GM21528 (cell line): Measurements from ENCODE around the gene WBP11.

Experiments used
- ATAC-seq: cut with Tn5 transposase; IDR thresholded peaks from one replicate; pipeline ENCODE4 v1.9.1; 2021; ENCODE audit warnings: mild to moderate bottlenecking, moderate library complexity; ENCODE audit not compliant: unreplicated experiment, low FRiP score

Gene WBP11

GRCh38 chr12:14825256-14825655 lies 22.0 kb upstream of the WBP11 start:
- ATAC-seq = no peak

DNA sequence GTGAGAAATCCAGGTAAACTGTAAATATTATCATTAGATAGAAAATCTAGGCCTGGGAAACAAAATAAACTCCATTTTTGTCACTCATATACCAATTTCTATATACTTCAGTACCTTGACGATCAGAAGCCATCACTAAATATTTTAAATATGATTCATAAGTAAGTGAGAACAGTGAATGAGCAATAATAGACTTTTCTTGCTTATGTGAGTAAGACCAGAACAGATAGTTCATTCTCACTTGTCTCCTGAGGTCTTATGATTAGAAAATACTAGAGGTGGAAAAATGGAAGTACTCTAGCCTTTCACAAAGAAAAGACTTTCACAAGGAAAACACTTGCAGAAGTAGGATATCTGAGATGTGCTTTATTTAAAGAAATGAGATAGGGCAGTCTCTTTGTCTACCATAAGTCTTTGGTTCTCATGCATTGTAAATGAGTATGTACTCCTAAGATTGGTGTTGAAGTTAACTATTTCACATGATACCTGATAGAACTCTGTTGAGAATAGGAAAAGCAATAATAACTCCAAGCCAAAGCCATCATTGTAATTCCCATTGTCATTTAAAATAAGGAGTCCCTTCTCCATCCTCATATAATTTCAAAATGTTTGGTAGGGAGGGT lies 20.8 kb upstream of the WBP11 start:
- no peak for ATAC-seq

DNA sequence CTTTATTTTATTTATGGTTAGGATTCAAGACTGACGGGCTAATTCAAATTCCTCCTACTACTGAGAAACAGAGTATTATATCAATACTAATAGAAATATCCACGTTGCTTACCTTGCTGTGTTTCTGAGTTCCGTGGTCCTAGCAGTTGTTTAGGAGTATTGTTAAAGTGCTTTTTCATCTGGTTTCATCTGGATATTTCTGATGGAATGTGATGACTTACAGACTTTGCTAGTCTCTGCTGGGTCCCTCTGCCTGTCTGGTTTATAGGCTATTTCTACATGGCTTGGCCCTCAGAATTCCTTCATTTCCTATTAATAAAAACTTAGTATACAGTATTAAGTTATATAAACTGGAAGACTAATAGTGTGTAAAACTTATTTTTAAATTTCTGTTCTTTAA lies 10.7 kb upstream of the WBP11 start, which contains the start of gene SMCO3:
SMCO3 (minus strand) TSS at position 169 of the 400 bp plus-strand sequence. CDS start 7,502 bp downstream, outside the sequence.
- ATAC-seq = no peak

GRCh38 chr12:14811486-14811885 lies 8.2 kb upstream of the WBP11 start:
- no peak for ATAC-seq

- ATAC-seq = no peak
Observed at GRCh38 chr12:14810953-14811483, 7.7 kb upstream of the WBP11 start.

DNA sequence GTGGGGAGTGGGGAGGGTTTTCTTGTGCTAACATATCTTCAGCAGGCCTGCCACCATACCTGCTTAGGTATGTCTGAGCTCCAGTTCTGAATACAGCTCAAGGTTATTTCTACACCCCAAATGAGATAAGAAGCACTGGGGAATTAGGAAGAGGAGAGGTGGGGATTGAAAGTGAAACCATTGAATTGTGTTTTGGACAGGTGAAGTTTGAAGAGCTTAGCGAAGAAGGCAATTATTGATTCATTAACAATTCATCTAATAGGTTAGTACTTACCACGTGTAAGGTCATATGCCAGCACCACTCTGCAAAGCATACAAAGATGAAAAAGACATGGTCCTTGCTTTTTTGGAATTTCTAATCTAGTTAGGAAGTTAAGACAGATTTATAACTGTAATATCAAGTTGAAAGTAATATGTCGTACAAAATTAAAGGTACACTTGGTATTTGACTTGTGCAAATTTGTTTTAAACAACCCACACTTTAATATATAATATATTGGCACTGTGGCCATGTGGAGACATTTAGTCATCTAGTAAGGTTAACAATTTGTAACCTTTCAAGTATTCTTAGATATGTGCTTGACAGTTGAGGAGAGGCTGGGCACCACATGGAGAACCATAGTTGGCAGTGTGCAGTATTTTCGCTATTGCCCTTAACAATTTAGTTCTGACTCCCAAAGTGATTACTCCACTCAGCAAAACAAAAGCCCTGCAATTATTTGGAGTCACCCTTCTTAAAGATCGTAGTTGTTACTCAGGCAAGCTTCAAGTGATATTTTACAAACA lies 7.1 kb upstream of the WBP11 start:
- ATAC-seq = no peak

- peak; percentile 34 for ATAC-seq
Observed at GRCh38 chr12:14803830-14804160, 517 bp upstream of the WBP11 start.

GRCh38 chr12:14802721-14803010 lies 612 bp downstream of the WBP11 start:
- no peak for ATAC-seq

DNA sequence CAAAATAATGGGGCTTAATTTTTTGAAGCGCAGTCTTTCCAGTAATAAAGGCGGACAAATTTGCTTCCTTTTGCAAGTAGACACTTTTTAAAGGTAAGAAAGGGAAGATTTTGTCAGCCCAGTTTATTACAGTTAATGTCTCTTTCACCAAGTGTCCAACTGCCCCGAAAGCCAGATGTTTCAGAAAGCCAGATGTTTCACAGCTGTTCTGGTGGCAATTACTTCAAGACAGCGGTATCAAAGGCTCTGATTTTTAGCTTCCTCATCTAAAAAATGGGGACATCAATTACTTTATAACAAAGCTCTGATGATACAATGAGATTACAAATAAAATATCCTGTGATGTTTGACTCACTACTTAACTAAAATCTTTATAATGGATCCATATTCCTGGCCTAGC lies 1.0 kb downstream of the WBP11 start:
- no peak for ATAC-seq

DNA sequence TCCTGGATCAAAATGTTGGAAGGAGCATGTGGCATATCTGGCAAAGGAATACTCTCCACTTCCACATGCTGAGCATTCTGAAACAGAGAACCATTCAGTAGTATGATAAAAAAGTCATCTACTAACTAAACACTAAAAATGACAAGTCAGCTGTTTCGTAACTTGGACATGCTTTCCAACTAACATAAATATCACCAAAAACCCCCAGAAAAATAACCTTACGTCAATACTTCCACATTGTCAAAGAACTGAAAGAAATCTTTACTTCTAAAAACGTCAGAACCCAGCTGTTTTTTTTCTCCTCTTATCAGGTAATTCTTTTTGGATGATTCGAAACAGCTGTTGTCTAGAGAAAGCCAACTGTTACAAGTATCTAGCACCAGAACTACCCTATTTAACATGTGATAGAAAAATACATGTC lies 8.2 kb downstream of the WBP11 start:
- no peak for ATAC-seq

GRCh38 chr12:14785568-14785967 lies 17.7 kb downstream of the WBP11 start:
- no peak for ATAC-seq

GRCh38 chr12:14784471-14784870 lies 18.8 kb downstream of the WBP11 start:
- ATAC-seq = no peak

DNA sequence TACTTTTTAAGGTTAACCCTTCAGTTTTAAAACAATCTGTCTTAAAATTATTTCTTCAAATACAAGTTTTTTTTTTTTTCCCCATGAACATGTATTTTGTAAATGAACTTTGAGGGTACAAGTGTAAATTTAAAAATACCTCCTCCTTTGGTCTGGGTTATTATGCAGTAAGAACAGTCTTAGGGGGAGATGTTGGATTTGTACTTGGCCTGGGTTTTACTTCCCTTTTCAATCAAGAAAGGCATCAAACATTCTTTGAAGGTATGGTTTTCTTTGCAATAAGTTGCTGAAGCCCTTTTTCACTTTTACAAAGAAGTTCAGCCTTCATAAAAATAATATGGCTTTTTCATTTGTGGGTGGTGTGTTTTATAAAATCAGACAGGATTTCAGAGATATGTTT lies 20.5 kb downstream of the WBP11 start:
- ATAC-seq = no peak

DNA sequence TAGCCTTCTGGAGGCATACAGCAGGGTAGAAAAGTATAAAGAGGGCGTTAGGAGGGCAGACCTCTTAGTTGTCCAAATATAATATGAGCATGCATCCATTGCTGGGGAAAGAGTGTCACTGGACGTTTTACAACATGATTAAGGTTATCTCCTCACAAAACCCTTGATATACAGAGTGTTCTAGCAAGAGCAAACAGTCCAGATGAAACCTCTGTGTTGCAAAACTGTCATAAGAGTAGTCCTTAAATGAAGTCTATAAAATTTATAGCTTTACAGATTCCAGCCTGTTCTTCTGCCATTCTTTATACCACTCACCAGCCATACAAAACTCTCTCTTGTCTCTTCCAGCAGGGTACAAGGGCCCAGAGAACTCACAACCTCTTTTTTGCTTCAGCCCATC lies 21.7 kb downstream of the WBP11 start:
- no peak for ATAC-seq

- no peak for ATAC-seq
Observed at GRCh38 chr12:14780859-14781258, 22.4 kb downstream of the WBP11 start.

GRCh38 chr12:14779834-14780233 lies 23.4 kb downstream of the WBP11 start:
- ATAC-seq = no peak

DNA sequence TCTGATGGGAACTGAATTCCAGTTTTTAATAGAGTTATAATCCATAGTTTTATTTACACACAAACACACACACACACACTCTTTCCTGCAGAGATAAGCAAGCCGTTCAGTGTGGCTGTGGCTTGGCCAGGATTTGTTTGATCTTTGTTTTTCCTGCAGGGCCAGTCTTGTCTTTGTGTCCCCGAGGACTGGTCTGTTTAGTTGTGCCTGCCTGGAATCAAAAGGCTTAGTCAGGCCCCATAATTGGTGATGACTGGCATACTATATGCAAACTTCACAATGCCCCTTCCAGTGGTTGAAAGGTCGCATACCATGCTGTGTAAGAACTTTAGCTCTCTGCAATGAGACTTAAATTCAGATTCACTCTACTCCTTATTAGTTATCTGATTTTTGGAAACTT lies 26.0 kb downstream of the WBP11 start:
- ATAC-seq = no peak

DNA sequence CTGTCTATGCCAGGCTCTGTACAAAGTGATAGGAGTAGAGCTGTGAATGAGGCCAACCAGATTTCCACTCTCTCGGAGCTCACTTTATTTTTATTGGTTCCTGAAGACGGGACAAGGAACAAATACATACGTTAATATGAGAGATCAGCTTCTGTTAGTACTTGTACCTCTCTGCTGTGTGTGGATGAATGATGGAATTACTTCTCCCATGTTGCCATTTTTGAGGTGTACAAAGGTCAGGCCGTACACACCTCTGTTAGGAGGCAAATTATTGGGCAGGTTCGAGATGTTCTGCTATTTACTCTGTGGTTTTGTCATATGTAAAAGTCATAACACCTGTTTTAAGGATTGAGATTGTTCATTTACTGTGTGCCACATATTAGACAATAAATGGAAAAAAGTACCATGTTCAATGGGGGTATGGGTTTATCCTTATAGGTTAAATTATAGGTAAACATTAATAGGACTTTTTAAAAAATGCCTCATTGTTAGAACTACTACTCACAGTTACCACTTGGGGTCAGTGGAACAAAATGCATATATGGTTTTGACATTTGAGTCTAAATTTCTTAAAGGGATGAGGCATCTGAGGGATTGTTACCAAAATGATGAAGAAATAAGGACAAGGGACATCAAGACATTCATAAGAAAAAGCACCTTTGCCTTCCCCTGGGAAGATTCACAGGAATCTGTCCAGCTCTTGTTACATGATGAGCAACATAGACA lies 26.9 kb downstream of the WBP11 start:
- ATAC-seq = no peak

DNA sequence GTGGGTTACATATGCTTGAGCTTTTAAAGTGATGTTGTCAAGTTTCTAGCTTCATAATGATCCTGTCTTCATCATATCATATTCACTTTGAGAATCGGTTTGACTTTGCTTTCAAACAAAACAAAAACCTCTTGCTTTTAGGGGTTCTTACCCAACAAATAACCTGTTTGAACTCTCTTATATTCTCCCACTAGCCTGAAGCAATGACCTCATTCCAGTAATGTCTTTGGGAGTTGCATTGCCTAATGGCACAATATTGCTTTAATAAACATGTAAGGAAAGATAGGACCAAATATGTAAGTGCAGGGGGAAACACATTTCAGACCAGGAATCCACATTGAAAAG lies 27.7 kb downstream of the WBP11 start:
- no peak for ATAC-seq

GRCh38 chr12:14774906-14775635 lies 28.2 kb downstream of the WBP11 start:
- no peak for ATAC-seq
